AG09309 (cell line): ENCODE results near the gene ARIH1.
"Not testable (repeated sequence)": the region's sequence is repeated elsewhere in the genome, so short reads cannot be mapped to it uniquely, and the experiment has no call there.

Experiments
- DNase-seq: peaks from one replicate; pipeline ENCODE4 v3.0.0-alpha.2; 2010; ENCODE audit warnings: low read depth
- H3K4me3 ChIP-seq: 2 replicates; pipeline ENCODE4 v1.5.1; 2011; ENCODE audit warnings: mild to moderate bottlenecking, low read depth, low read length, moderate library complexity; ENCODE audit not compliant: control insufficient read depth
- TF ChIP-seq, protein P1 (sequence below): IDR thresholded peaks from 2 replicates; pipeline ENCODE4 v1.5.1; 2011; ENCODE audit warnings: mild to moderate bottlenecking, low read depth, low read length, inconsistent platforms; ENCODE audit not compliant: insufficient read depth, control insufficient read depth; ENCODE audit errors: missing control alignments

ARIH1 gene

GRCh38 chr15:72599855-72600464 lies 125.8 kb downstream of the ARIH1 start:
- no peak overlapping the region for H3K4me3 ChIP-seq
- peak; percentile 28 for DNase-seq
- TF ChIP-seq, protein P1, sequence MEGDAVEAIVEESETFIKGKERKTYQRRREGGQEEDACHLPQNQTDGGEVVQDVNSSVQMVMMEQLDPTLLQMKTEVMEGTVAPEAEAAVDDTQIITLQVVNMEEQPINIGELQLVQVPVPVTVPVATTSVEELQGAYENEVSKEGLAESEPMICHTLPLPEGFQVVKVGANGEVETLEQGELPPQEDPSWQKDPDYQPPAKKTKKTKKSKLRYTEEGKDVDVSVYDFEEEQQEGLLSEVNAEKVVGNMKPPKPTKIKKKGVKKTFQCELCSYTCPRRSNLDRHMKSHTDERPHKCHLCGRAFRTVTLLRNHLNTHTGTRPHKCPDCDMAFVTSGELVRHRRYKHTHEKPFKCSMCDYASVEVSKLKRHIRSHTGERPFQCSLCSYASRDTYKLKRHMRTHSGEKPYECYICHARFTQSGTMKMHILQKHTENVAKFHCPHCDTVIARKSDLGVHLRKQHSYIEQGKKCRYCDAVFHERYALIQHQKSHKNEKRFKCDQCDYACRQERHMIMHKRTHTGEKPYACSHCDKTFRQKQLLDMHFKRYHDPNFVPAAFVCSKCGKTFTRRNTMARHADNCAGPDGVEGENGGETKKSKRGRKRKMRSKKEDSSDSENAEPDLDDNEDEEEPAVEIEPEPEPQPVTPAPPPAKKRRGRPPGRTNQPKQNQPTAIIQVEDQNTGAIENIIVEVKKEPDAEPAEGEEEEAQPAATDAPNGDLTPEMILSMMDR: peak; percentile 66

DNA sequence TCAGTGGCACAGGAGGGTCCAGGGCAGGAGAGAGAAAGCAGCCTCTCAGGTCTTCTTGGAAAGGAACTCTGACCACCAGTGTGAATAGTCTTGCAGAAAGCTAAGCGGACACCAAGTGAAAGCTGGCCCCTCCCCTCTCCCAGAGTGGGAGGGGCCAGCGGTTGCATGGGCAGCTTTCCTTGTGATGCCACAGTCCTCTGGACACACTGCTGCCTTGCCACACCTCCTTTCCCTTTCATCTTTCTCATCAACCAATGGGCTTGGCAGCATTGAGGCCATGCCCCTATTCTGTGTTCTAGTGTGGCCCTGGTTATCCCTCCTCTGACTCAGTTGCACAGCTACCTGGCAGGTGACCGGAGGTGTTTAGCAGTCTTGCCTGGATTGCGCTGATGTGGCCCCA lies 130.7 kb downstream of the ARIH1 start:
- TF ChIP-seq, protein P1: no peak
- no peak for DNase-seq
- no peak overlapping the region for H3K4me3 ChIP-seq

GRCh38 chr15:72608084-72608483 lies 134.0 kb downstream of the ARIH1 start:
- not testable (repeated sequence) for DNase-seq, H3K4me3 ChIP-seq

GRCh38 chr15:72609862-72610261 lies 135.7 kb downstream of the ARIH1 start:
- DNase-seq: no peak
- no peak overlapping the region for H3K4me3 ChIP-seq
- TF ChIP-seq, protein P1: no peak

DNA sequence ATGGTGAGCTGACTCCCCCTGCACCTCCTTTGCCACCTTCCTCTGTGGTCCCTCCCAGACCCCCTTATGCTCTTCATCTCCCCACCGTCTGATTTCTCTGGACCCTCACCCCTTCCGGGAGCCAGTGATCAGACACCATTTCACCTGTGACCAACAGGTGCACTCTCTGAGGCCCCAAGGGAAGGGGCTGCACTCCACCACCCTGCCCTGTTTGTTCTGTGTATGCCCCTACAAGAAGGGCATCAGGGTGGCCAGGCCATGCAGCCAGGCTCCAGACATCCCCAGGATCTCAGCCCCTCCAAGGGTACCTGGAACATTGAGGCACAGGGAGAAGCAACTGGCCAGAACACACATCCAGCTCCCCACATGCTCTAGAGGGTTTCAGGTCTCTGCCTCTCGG lies 138.2 kb downstream of the ARIH1 start:
- DNase-seq, H3K4me3 ChIP-seq: not testable (repeated sequence)

- no peak overlapping the region for H3K4me3 ChIP-seq
- no peak for DNase-seq
- TF ChIP-seq, protein P1: no peak
Observed at GRCh38 chr15:72614810-72615532, 140.8 kb downstream of the ARIH1 start.

GRCh38 chr15:72615533-72616233 lies 141.6 kb downstream of the ARIH1 start:
- DNase-seq, H3K4me3 ChIP-seq: not testable (repeated sequence)

DNA sequence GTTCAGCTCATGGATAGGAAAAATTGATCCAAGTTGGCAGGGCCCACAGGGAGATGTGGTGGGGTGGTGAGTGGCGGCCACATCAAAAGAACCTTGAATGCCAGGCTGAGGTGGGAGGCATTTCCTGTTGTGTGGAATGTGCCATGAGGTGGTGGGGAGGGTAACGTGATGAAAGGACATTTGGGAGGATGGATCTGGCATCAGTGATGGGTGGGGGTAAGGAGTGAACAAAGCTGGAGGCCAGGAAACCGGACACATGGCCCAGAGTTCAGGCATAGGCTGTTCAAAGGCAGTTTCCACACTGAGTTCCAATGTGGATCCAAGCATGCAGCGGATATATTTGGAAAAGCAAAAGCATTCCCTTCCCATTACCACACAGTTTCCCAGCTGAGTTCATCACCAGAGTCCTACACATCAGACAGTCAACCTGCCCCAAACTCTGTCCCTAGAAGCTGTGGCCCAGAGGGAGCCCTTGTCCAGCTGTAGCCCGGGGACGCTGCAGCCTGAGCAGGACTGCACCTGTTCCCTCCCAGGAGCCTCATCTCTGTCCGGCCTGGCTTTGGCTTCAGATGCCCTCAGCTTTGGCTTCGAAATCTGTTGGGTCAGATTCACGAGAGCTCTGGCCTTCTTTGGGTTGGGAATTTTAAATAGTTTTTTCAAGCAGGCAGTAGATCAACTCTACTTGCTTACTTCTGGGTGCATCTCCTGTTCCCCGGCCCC lies 142.5 kb downstream of the ARIH1 start:
- H3K4me3 ChIP-seq: no peak overlapping the region
- DNase-seq: no peak
- TF ChIP-seq, protein P1: no peak

DNA sequence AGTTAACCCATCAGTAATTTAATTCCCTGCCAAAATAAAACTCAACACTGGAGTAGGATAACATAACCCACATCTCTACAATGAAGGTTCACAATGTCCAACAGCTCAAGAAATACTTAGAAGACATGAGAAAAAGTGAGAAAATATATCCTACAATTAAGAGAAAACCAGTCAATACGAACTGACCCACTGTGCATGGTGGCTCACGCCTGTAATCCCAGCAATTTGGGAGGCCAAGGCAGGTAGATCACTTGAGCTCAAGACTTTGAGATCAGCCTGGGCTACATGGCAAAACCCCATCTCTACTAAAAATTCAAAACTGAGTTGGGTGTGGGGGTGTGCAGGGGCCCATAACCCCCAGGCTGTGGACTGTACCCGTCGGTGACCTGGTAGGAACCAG lies 149.7 kb downstream of the ARIH1 start:
- DNase-seq, H3K4me3 ChIP-seq: not testable (repeated sequence)

DNA sequence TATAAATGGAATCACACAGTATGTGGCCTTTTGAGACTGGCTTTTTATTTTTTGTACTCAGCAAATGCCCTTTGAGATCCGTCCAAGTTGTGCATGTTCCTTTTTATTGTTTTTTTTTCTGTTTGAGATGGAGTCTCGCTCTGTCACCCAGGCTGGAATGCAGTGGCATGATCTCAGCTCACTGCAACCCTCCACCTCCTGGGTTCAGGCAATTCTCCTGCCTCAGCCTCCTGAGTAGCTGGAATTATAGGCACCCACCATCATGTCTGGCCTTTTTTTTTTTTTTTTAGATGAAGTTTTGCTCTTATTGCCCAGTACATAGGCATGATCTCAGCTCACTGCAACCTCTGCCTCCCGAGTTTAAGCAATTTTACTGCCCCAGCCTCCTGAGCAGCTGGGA lies 152.0 kb downstream of the ARIH1 start:
- not testable (repeated sequence) for H3K4me3 ChIP-seq, DNase-seq
